ENCODE data around the gene CDH1.

Gene CDH1

DNA sequence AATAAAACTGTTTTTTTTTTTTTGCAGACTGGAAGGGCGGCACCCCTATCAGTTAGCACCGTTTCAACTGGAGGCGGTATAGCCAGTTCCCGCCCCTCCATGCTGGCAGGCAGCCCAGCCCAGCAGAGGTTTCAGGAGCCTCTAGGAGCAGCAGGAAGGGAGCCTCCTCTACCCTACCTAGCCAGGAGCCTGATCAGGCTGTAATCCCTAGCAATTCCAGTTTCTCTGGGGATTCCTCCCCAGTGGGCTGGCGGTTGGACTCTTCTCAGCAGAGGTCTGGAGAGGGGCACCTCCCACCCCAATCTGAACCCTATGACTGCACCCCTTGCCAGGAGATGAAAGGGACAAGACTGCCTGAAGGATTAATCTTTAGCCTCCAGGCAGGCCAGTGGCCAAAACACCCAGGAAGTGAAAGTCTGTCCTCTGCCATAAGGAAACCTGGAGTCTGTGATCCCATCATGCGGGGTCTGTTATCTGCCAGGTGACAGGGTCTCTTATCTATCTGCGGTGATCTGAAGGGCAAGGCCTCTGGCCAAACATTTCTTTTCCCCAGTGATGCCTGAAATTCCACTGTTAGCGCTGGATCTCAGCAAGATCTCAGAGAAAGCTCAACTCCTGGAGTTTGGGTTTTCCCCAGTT, 4.9 kb upstream of the CDH1 start:
- DNase-seq (ENCODE audit: low read depth in 2 of 2): no peak

DNA sequence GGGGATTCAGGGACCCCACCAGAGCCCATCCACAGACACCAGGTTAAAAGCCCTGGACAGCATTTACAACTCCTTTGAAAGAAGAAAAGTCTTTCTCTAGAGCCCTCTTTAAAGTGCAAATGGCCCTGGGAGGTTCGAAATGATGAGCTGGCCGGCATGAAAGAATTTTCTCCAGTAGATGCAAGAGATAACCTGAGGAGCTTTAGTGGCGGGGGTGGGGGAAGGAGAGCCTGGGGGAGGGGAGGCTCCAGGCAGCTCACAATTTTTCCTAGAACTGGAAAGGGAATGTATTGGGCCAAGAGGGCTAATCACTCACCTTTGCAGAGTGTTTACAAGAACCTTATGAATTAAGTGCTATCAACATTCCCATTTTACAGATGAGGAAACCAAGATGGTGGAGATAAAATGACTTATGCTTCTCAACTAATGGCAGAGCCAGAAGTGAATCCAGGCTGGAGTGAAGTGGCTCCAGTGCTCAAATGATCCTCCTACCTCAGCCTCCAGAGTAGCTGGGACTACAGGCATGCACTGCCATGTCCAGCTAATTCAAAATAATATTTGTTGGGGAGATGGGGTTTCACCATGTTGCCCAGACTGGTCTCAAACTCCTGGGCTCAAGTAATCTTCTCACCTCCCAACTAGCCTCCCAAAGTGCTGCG, 4.2 kb upstream of the CDH1 start:
- DNase-seq (ENCODE audit: low read depth in 2 of 2): no peak

- no peak for DNase-seq (ENCODE audit: low read depth in 2 of 2)
Observed at GRCh38 chr16:68733570-68733969, 3.5 kb upstream of the CDH1 start.

DNA sequence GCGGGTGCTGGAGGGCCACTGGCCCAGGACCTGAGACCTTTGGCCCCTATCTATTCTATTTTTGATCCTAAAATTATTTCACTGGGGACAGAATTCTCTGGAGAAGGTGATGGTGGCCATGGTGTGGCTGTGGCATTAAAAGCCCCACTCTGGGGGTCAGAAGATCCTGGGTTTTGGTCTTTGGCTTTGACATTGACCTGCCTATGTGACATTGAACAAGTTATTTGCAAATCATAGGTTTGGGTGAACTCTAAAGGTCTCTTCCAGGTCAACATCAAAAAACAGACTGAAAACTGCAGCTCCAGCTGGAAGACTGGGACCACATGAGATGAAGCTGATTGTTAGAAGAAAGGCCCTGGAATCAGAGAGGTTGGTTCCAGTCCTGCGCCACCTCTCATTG, 2.3 kb upstream of the CDH1 start:
- no peak for DNase-seq (ENCODE audit: low read depth in 2 of 2)

GRCh38 chr16:68736561-68736960, 531 bp upstream of the CDH1 start:
- no peak for DNase-seq (ENCODE audit: low read depth in 2 of 2)

DNA sequence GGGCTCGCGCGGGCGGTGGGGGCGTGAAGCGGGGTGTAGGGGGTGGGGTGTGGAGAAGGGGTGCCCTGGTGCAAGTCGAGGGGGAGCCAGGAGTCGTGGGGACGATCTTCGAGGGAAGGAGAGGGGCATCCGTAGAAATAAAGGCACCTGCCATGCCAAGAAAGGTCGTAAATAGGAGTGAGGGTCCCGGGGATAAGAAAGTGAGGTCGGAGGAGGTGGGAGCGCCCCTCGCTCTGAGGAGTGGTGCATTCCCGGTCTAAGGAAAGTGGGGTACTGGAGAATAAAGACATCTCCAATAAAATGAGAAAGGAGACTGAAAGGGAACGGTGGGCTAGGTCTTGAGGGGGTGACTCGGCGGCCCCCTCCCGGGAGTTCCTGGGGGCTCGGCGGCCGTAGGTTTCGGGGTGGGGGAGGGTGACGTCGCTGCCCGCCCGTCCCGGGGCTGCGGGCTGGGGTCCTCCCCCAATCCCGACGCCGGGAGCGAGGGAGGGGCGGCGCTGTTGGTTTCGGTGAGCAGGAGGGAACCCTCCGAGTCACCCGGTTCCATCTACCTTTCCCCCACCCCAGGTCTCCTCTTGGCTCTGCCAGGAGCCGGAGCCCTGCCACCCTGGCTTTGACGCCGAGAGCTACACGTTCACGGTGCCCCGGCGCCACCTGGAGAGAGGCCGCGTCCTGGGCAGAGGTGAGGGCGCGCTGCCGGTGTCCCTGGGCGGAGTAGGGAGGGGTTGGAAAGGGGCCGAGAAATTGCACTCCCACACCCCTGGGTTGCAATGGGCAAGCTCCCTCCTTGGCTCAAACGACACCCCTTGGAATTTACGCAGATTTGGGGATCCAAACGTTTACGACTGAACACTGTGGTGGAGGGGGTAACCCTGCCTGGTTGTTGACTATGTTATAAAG, 888 bp downstream of the CDH1 start:
- DNase-seq (ENCODE audit: low read depth in 2 of 2): no peak

GRCh38 chr16:68739964-68740627, 3.0 kb downstream of the CDH1 start:
- DNase-seq (ENCODE audit: low read depth in 2 of 2): no peak

- DNase-seq (ENCODE audit: low read depth in 2 of 2): no peak
Observed at GRCh38 chr16:68740628-68741346, 3.7 kb downstream of the CDH1 start.

DNA sequence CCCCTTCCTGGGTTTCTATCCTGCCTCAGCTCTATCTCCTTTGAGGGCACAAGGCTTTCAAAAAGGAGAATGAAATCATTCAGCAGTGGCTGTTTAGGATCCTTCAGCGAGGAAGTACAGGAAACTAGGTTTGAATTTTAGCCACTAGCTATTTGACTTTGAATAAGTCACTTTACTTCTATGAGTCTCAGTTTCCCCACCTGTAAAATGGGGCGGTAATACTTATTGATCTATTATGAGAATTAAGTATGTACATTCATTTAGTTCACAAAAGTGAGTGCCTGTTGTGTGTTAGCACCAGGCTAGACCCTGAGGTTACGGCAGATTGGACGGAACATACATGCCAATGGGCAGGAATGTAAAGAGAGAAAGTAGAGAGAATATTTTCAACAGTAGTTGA, 6.6 kb downstream of the CDH1 start:
- DNase-seq (ENCODE audit: low read depth in 2 of 2): no peak

DNA sequence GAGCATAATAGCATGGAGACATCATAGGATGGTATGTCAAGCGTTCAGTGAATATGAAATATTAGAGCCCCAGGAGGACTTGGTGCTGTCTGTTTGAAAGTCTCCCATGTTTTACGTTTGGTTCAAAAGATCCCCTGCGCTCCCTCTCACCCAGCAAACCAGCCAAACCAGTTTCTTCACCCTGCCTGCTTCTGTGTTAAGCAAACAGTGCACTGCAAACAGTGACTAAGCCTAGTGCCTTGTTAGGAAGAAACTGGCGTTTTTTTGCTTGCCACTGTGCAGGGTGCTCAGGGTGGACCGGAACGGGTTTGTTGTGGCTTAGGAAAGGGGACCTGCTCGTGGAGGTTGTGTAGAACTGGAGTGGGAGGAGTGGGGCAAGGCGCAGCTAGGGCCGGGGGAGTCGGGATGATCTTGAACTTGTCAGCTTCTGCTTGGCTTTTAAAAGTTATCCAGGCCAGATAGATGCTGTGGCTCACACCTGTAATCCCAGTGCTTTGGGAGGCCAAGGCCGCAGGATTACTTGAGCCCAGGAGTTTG, 7.7 kb downstream of the CDH1 start:
- no peak for DNase-seq (ENCODE audit: low read depth in 2 of 2)

GRCh38 chr16:68746951-68747350, 9.9 kb downstream of the CDH1 start:
- no peak for DNase-seq (ENCODE audit: low read depth in 2 of 2)

GRCh38 chr16:68749432-68749831, 12.3 kb downstream of the CDH1 start:
- DNase-seq (ENCODE audit: low read depth in 2 of 2): no peak

- DNase-seq (ENCODE audit: low read depth in 2 of 2): no peak
Observed at GRCh38 chr16:68750193-68750695, 13.2 kb downstream of the CDH1 start.

- no peak for DNase-seq (ENCODE audit: low read depth in 2 of 2)
Observed at GRCh38 chr16:68751160-68751559, 14.1 kb downstream of the CDH1 start.

DNA sequence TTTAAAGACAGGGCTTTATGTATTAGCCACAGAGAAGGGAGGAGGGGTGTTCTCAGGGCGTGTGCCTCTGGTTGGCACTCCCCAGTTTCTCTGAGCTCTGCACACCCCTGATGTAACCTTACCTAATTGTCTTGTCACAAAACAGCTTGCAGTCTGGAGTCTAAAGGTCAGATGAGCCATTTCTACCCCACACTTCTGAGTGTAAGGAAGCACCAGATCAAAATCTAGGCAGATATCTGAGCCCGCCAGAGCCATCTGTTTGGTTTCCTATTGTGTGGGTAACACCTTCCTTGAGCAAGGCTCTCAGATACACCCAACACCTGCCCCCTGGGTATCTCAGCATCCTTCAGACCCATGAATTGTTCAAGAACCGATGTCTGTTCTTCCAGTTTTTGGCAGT, 15.5 kb downstream of the CDH1 start:
- no peak for DNase-seq (ENCODE audit: low read depth in 2 of 2)

DNA sequence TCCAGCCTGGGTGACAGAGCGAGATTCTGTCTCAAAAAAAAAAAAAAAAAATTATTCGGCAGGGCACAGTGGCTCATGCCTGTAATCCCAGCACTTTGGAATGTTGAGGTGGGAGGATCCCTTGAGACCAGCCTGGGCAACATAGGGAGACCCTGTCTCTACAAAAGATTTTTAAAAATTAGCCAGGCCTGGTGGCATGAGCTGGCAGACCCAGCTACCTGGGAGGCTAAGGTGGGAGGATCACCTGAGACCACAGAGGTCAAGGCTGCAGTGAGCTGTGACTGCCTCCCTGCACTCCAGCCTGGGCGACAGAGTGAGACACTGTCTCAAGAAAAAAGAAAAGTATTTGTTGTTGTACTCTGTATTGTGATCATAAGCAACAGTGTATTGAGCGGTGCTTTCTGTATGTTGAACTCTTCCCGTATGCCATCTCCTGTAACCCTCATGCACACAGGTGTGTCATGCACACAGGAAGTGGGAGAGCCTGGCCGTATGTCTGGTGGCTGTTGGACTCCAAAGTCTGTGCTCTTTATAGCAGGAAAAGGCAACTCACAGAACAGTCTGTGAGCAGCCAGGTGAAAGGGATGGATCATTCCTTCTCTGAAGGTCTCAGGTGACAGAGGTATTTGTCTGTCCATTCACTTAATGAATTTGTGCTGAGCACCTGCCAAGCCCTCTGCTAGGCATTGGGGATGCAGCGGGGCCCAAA, 17.1 kb downstream of the CDH1 start:
- no peak for DNase-seq (ENCODE audit: low read depth in 2 of 2)

DNA sequence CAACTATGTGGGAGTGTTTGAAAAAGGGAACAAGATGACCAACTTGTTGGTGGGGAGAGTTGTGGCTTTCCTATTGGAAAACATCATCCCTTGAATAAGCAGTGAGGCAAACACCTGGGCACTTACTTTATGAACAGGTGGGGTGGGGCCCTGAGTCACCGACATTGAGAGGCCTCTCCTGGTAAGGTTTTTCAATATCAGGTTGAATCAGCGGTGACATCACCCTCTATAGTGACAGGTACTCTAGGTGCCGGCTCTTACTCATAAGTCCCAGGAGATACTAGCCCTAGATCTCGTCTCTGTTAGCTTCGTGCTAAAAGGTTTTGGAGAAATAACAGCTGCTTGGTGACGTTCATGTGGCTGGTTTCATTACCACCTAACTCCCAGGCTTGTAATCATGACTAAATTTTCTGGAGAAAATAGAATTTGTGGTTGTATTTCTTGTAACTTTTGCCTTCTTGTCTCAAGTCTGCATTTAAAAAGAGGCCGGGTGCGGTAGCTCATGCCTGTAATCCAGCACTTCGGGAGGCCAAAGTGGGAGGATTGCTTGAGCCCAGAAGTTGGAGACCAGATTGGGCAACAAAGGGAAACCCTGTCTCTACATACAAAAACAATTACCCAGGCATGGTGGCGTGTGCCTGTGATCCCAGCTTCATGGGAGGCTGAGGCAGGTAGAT, 19.3 kb downstream of the CDH1 start:
- no peak for DNase-seq (ENCODE audit: low read depth in 2 of 2)

- DNase-seq (ENCODE audit: low read depth in 2 of 2): no peak
Observed at GRCh38 chr16:68757625-68757935, 20.5 kb downstream of the CDH1 start.

GRCh38 chr16:68759062-68759461, 22.0 kb downstream of the CDH1 start:
- DNase-seq (ENCODE audit: low read depth in 2 of 2): no peak

DNA sequence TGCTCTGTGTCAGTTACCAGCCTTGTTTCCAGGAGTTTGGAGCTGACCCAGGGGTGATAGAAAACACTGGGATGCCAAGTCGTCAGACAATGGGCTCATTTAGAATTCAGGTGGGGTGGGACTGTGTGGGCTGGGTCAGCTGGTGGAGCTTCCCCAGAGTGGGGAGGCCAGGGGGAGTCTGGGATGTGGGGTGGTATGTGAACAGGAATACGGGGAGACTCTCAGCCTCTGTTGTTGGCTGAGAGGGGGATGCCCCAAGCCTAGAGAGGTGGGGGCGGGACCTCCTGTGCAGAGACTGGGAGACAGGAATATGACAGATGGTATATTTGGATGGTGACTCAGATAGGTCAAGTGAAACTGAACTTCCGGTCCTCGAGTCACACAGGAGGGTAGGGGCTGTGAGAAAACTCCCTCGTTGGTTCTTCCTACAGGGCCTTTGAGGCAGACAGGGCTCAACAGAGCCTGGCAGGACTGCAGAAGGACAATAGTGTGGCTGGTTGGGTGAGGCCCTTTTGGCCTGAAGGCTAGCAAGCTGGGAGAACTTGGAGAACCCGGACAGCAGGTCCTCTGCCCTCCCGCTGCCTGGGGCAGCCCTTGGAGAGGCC, 23.7 kb downstream of the CDH1 start:
- no peak for DNase-seq (ENCODE audit: low read depth in 2 of 2)

All from fibroblast of skin of left quadriceps (primary cell).